Activated naive CD8-positive, alpha-beta T cell treated with anti-CD3 and anti-CD28 coated beads, Interleukin-2, amount 50 U/mL, for 16 hours (primary cell): Measurements from ENCODE around the gene SLC5A8.

Experiments used
- DNase-seq: peaks from one replicate; pipeline ENCODE4 v3.0.0-alpha.2; 2020; ENCODE audit warnings: low read depth, low spot score

The SLC5A8 gene

GRCh38 chr12:101209319-101210302 lies at the start of gene SLC5A8:
Gene SLC5A8 (minus strand): TSS chr12:101210238. CDS start chr12:101209848, 390 bp downstream.
- DNase-seq: no peak

- DNase-seq: no peak
Observed at GRCh38 chr12:101257357-101257756, 47.3 kb upstream of the SLC5A8 start.

- DNase-seq: no peak
Observed at GRCh38 chr12:101256266-101256665, 46.2 kb upstream of the SLC5A8 start.

GRCh38 chr12:101243616-101244015 lies 33.6 kb upstream of the SLC5A8 start:
- no peak for DNase-seq

- no peak for DNase-seq
Observed at GRCh38 chr12:101243074-101243473, 33.0 kb upstream of the SLC5A8 start.

- no peak for DNase-seq
Observed at GRCh38 chr12:101238800-101239329, 28.8 kb upstream of the SLC5A8 start.

- DNase-seq: no peak
Observed at GRCh38 chr12:101238306-101238705, 28.3 kb upstream of the SLC5A8 start.

GRCh38 chr12:101235686-101236085 lies 25.6 kb upstream of the SLC5A8 start:
- no peak for DNase-seq

- no peak for DNase-seq
Observed at GRCh38 chr12:101231636-101232035, 21.6 kb upstream of the SLC5A8 start.

- DNase-seq: no peak
Observed at GRCh38 chr12:101230547-101230946, 20.5 kb upstream of the SLC5A8 start.

GRCh38 chr12:101229841-101230241 lies 19.8 kb upstream of the SLC5A8 start:
- DNase-seq: no peak

GRCh38 chr12:101221301-101221700 lies 11.3 kb upstream of the SLC5A8 start:
- no peak for DNase-seq

- DNase-seq: no peak
Observed at GRCh38 chr12:101216810-101217209, 6.8 kb upstream of the SLC5A8 start.

- DNase-seq: no peak
Observed at GRCh38 chr12:101207086-101207780, 2.8 kb downstream of the SLC5A8 start.

GRCh38 chr12:101204602-101205304 lies 5.3 kb downstream of the SLC5A8 start:
- no peak for DNase-seq

- no peak for DNase-seq
Observed at GRCh38 chr12:101200824-101201223, 9.2 kb downstream of the SLC5A8 start.

- no peak for DNase-seq
Observed at GRCh38 chr12:101200145-101200544, 9.9 kb downstream of the SLC5A8 start.

- no peak for DNase-seq
Observed at GRCh38 chr12:101186291-101186690, 23.7 kb downstream of the SLC5A8 start.

GRCh38 chr12:101181776-101182175 lies 28.3 kb downstream of the SLC5A8 start:
- DNase-seq: no peak

GRCh38 chr12:101174541-101174940 lies 35.5 kb downstream of the SLC5A8 start:
- no peak for DNase-seq

GRCh38 chr12:101173197-101173749 lies 36.8 kb downstream of the SLC5A8 start:
- DNase-seq: no peak
